HepG2 (cell line): Measurements from ENCODE around the gene ARL2. TPM values are rescaled to one million over a fixed set of nuclear protein-coding genes. Genes with fewer than 3 reads are reported as not detected.

Experiments
- FIP1L1 ChIP-seq: fragments of 200-400 bp; formaldehyde crosslinking; IDR thresholded peaks from 2 replicates; pipeline ENCODE4 v1.6.1; 2018; ENCODE audit warnings: low read depth, mild to moderate bottlenecking, low read length, moderate library complexity, borderline replicate concordance; ENCODE audit not compliant: insufficient read depth
- MBNL3 ChIP-seq: fragments of 250-450 bp; sonication (Bioruptor Pico); conservative IDR thresholded peaks from 2 replicates; pipeline ENCODE4 v1.8.0; 2022; ENCODE audit warnings: mild to moderate bottlenecking, inconsistent platforms
- NCOA2 ChIP-seq: sonication (generic); formaldehyde crosslinking; IDR thresholded peaks from 2 replicates; pipeline ENCODE4 v1.8.0; 2022; ENCODE audit warnings: inconsistent platforms
- PHF8 ChIP-seq: sonication (generic); formaldehyde crosslinking; IDR thresholded peaks from 2 replicates; pipeline ENCODE4 v1.5.0; 2020; ENCODE audit warnings: missing genetic modification reagents
- SCMH1 ChIP-seq: sonication (generic); formaldehyde crosslinking; IDR thresholded peaks from 2 replicates; pipeline ENCODE4 v1.9.0; 2021; ENCODE audit warnings: missing genetic modification reagents, mild to moderate bottlenecking, borderline replicate concordance
- SYNCRIP ChIP-seq: fragments of 200-400 bp; formaldehyde crosslinking; IDR thresholded peaks from 2 replicates; pipeline ENCODE4 v1.6.1; 2018; ENCODE audit warnings: mild to moderate bottlenecking, low read depth, low read length; ENCODE audit not compliant: insufficient read depth
- TSC22D2 ChIP-seq: sonication (generic); formaldehyde crosslinking; IDR thresholded peaks from 2 replicates; pipeline ENCODE4 v1.5.1; 2020; ENCODE audit warnings: missing genetic modification reagents, mild to moderate bottlenecking, borderline replicate concordance
- ZBTB25 ChIP-seq: IDR thresholded peaks from 2 replicates; pipeline ENCODE4 v1.6.1; 2018; ENCODE audit warnings: missing genetic modification reagents
- ZFP36 ChIP-seq: fragments of 150-350 bp; IDR thresholded peaks from 2 replicates; pipeline ENCODE4 v1.6.1; 2018; ENCODE audit warnings: borderline replicate concordance, low read length, low read depth; ENCODE audit not compliant: partially characterized antibody
- ZNF142 ChIP-seq: sonication (generic); formaldehyde crosslinking; IDR thresholded peaks from 2 replicates; pipeline ENCODE4 v1.4.0; 2020; ENCODE audit warnings: missing genetic modification reagents
- ZNF225 ChIP-seq: sonication (generic); formaldehyde crosslinking; IDR thresholded peaks from 2 replicates; pipeline ENCODE4 v1.4.0; 2020; ENCODE audit warnings: mild to moderate bottlenecking, missing genetic modification reagents
- ZNF44 ChIP-seq: sonication (generic); formaldehyde crosslinking; IDR thresholded peaks from 2 replicates; pipeline ENCODE4 v1.5.1; 2020; ENCODE audit warnings: mild to moderate bottlenecking, missing genetic modification reagents
- ZNF749 ChIP-seq: sonication (generic); formaldehyde crosslinking; IDR thresholded peaks from 2 replicates; pipeline ENCODE4 v1.8.0; 2022; ENCODE audit warnings: mild to moderate bottlenecking, missing genetic modification reagents, moderate library complexity, borderline replicate concordance
- ZNF772 ChIP-seq: sonication (generic); formaldehyde crosslinking; IDR thresholded peaks from 2 replicates; pipeline ENCODE4 v1.5.0; 2020; ENCODE audit warnings: mild to moderate bottlenecking, missing genetic modification reagents
- polyA plus RNA-seq, 8 experiments: library from polyadenylated mRNA; depleted of rRNA in 3 of 8; stranded (reverse) in 7 of 8; unstranded in 1 of 8; fragments of >200 nt; fragmentation: Illumina TruSeq in 4 of 8; extraction: Trizol in 4 of 8; gene quantifications; 2 replicates each; pipeline versions ENCODE4 v1.2.1 to v1.2.3, GENCODE V29; 2011 to 2016; ENCODE audit warnings: low read depth in 4 of 8, missing spikeins in 1 of 8, mixed read lengths in 1 of 8; ENCODE audit not compliant: insufficient read depth in 1 of 8
- total RNA-seq, 5 experiments: library from RNA; depleted of rRNA; stranded (reverse); fragments of >200 nt; fragmentation: Illumina TruSeq; extraction: Trizol; gene quantifications; 2 replicates each; pipeline ENCODE4 v1.2.3, GENCODE V29; 2016; ENCODE audit warnings: low read depth in 1 of 5

Gene ARL2
- total and polyA plus RNA-seq, 2 of the 13 experiments (the other 11 are each of a cell fraction or from before 2014, with no cell fraction given) = 82.9 to 84.4 TPM

GRCh38 chr11:65066315-65066714 lies 52.4 kb downstream of the ARL2 start (continued):
- TF ChIP-seq ZNF142 = no peak
- TF ChIP-seq SCMH1 (CRISPR knock-in tag) = no peak
- TF ChIP-seq NCOA2 (CRISPR knock-in tag) = no peak
- TF ChIP-seq TSC22D2 (CRISPR knock-in tag) = no peak
- no peak for TF ChIP-seq ZFP36
- no peak for TF ChIP-seq ZNF44 (CRISPR knock-in tag)
- no peak for TF ChIP-seq ZBTB25 (CRISPR knock-in tag)
- no peak for TF ChIP-seq ZNF772
- TF ChIP-seq MBNL3 (CRISPR knock-in tag) = no peak
- TF ChIP-seq SYNCRIP = no peak
- no peak for TF ChIP-seq ZNF225 (CRISPR knock-in tag)
- TF ChIP-seq PHF8 = peak; percentile 66
- TF ChIP-seq FIP1L1 = no peak
- TF ChIP-seq ZNF749 (CRISPR knock-in tag) = no peak
